HEK293T (cell line): ENCODE results near the gene KMT2A.
"Not testable (repeated sequence)": the region's sequence is repeated elsewhere in the genome, so short reads cannot be mapped to it uniquely, and the experiment has no call there.

ENCODE experiments used
- CTCF ChIA-PET: fragments of 350-600 bp; formaldehyde crosslinking; extraction: SDS; loops from one replicate; lab custom pipeline; 2021; ENCODE audit warnings: antibody characterized with exemption, inconsistent platforms; lab: Yijun Ruan, JAX
- POLR2A ChIA-PET: fragments of 350-600 bp; formaldehyde crosslinking; extraction: SDS; loops from one replicate; lab custom pipeline; 2020; ENCODE audit warnings: antibody characterized with exemption, inconsistent platforms; lab: Yijun Ruan, JAX
- DNase-seq: peaks from one replicate; pipeline ENCODE4 v3.0.0; 2012; ENCODE audit warnings: mixed read lengths; ENCODE audit errors: extremely low spot score
- ARNT ChIP-seq: fragments of 450-650 bp; IDR thresholded peaks from 2 replicates; pipeline ENCODE4 v1.6.1; 2017; ENCODE audit warnings: mild to moderate bottlenecking
- BHLHE40 ChIP-seq: fragments of 450-650 bp; IDR thresholded peaks from 2 replicates; pipeline ENCODE4 v1.6.1; 2016; ENCODE audit warnings: mild to moderate bottlenecking, moderate library complexity, borderline replicate concordance
- CTBP1 ChIP-seq: fragments of 450-650 bp; IDR thresholded peaks from 2 replicates; pipeline ENCODE4 v1.6.1; 2016; ENCODE audit warnings: borderline replicate concordance
- ELF4 ChIP-seq: fragments of 450-650 bp; IDR thresholded peaks from 2 replicates; pipeline ENCODE4 v1.6.1; 2017; ENCODE audit warnings: antibody characterized with exemption
- FOXA1 ChIP-seq: fragments of 450-650 bp; IDR thresholded peaks from 2 replicates; pipeline ENCODE4 v1.6.1; 2016; ENCODE audit warnings: mild to moderate bottlenecking
- FOXK2 ChIP-seq: fragments of 450-650 bp; IDR thresholded peaks from 2 replicates; pipeline ENCODE4 v1.6.1; 2016; ENCODE audit warnings: mild to moderate bottlenecking
- FOXM1 ChIP-seq: fragments of 450-650 bp; IDR thresholded peaks from 2 replicates; pipeline ENCODE4 v1.6.1; 2017; ENCODE audit warnings: mild to moderate bottlenecking, borderline replicate concordance
- HDGF ChIP-seq: fragments of 450-650 bp; IDR thresholded peaks from 2 replicates; pipeline ENCODE4 v1.6.1; 2017; ENCODE audit warnings: antibody characterized with exemption, borderline replicate concordance
- L3MBTL2 ChIP-seq: fragments of 450-650 bp; conservative IDR thresholded peaks from 2 replicates; pipeline ENCODE4 v1.6.1; 2016; ENCODE audit warnings: mild to moderate bottlenecking
- LEF1 ChIP-seq: fragments of 450-650 bp; IDR thresholded peaks from 2 replicates; pipeline ENCODE4 v1.6.1; 2017; ENCODE audit warnings: mild to moderate bottlenecking, borderline replicate concordance
- NFRKB ChIP-seq: fragments of 450-650 bp; IDR thresholded peaks from 2 replicates; pipeline ENCODE4 v1.6.1; 2016; ENCODE audit warnings: mild to moderate bottlenecking, moderate library complexity
- SP1 ChIP-seq: fragments of 450-650 bp; IDR thresholded peaks from 2 replicates; pipeline ENCODE4 v1.6.1; 2017
- SUZ12 ChIP-seq: fragments of 450-650 bp; IDR thresholded peaks from 2 replicates; pipeline ENCODE4 v1.6.1; 2016; ENCODE audit warnings: mild to moderate bottlenecking
- TARDBP ChIP-seq: fragments of 450-650 bp; IDR thresholded peaks from 2 replicates; pipeline ENCODE4 v1.6.1; 2016
- ZNF384 ChIP-seq: fragments of 450-650 bp; IDR thresholded peaks from 2 replicates; pipeline ENCODE4 v1.6.1; 2016
- TF ChIP-seq, protein P1 (sequence below): fragments of 450-650 bp; IDR thresholded peaks from 2 replicates; pipeline ENCODE4 v1.6.1; 2016

KMT2A gene

DNA sequence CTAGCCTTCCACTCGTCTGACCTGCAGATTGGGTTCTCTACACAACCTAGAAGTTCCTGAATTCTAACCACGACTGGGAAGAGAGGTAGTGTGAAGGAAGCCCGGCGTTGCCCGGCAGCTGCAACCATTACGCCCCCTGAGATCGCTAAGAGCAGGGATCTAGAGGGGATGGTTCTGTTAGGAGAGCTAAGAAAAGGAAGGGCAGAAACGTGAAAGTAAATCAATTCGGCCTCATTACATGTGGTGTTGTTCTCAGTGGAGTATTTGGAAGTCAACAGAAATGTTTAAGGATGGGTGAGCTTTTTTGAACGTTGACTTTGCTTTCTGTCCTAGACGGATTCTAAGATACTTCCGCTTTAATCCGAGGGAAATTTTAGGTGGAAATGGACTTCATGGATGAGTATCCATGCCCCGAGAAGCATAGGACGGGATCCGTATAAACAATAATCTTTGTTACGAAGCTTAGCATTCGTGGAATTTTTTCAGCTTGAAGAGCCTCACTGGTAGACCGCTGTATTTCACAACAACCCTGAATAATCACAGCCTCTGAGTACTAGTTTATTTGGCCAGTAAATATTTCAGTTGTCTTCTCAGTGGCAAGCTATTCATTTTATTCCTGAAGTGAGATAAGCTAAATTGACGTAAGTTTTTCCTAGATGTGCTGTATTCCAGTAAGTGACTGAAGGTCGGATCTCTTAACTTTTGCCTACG lies 34.3 kb upstream of the KMT2A start:
- CTCF ChIA-PET, result no interaction called here
- TF ChIP-seq FOXA1 (no peak), TARDBP (no peak), BHLHE40 (no peak), HDGF (no peak), ARNT (no peak), SP1 (no peak), FOXM1 (no peak), CTBP1 (no peak), L3MBTL2 (no peak), NFRKB (no peak), FOXK2 (no peak)
- TF ChIP-seq, protein P1, sequence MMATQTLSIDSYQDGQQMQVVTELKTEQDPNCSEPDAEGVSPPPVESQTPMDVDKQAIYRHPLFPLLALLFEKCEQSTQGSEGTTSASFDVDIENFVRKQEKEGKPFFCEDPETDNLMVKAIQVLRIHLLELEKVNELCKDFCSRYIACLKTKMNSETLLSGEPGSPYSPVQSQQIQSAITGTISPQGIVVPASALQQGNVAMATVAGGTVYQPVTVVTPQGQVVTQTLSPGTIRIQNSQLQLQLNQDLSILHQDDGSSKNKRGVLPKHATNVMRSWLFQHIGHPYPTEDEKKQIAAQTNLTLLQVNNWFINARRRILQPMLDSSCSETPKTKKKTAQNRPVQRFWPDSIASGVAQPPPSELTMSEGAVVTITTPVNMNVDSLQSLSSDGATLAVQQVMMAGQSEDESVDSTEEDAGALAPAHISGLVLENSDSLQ, result no peak
- POLR2A ChIA-PET, result interaction anchor here (0.7 to 1.9 kb wide), 4 partner anchors 11 to 33 kb away, joined by 3 to 8 read pairs (median 6); no protein-coding TSS in a partner anchor
- no peak for DNase-seq

DNA sequence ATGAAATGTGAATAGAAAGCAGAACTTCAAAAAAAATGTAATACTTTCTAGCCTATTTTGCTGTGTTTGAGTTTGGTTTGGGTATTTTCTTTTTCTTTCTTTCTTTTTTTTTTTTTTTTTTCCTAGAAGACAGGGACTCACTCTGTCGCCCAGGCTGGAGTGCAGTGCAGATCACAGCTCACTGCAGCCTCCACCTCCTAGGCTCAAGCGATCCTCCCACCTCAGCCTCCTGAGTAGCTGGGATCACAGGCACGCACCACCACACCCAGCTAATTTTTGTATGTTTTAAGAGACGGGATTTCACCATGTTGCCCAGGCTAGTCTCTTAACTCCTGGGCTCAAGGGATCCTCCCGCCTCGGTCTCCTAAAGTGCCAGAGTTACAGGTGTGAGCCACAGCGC lies 33.7 kb upstream of the KMT2A start:
- CTCF ChIA-PET, DNase-seq: not testable (repeated sequence)
- POLR2A ChIA-PET, result interaction anchor here (0.7 to 1.9 kb wide), 4 partner anchors 10 to 33 kb away, joined by 3 to 8 read pairs (median 6); no protein-coding TSS in a partner anchor

DNA sequence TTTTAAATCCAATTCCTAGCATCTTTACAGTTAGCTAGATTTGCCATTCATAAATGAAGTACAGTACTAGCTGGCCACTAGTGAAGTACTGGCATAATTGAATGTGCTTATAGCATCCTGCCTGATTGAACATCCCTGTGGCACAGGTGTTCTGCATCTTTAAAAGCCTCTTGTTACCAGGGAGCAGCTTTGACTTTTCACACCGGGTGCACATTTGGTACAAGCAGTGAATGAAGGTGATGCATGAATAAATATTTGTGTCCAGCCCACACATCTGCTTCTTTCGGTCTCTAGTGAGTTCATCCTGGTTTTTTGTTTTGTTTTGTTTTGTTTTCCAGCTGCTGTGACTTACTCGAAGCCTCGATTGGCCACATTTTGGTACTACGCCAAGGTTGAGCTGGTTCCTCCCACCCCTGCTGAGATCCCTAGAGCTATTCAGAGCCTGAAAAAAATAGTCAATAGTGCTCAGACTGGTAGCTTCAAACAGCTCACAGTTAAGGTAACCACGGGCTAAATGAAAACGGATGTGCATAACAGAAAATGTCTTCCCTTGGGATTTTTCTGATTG lies 29.6 kb upstream of the KMT2A start:
- TF ChIP-seq, protein P1, result no peak
- TF ChIP-seq ELF4 (no peak), CTBP1 (no peak), FOXM1 (no peak), SUZ12 (no peak), L3MBTL2 (no peak), FOXK2 (no peak), TARDBP (no peak), SP1 (no peak), LEF1 (no peak), ZNF384 (no peak), ARNT (no peak), FOXA1 (no peak), BHLHE40 (no peak)
- ChIA-PET POLR2A (no interaction called here), CTCF (no interaction called here)
- no peak for DNase-seq

DNA sequence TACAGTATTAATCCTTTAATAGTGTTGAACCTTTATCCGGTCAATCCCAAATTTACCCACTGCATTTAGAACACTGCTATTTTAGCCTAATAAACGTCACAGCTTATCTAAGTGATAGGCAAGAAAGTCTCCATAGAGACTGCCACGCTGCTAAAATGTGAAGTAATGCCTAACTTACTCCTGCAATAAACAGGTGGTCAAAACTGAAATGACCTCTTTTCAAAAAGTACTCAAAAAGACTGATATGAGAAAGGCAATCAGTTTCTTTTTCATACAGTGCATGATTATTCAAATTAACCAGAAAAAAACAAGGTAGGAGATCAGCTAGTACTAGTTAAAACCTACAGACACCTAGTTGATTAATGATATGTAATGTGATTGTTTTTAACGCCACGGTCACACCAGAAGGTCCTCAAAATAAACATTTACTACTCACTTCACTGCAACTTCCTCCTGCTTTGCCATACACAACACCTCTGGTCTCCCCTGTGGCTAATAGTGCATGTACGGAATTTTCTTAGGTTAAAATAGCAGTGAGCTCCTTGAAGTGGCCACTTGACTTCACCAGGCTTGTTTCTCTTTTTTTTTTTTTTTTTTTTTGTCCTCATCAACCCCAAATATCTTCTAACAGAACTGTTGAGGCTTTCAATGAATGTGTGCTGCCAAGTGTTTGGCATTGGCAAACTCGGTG lies 26.1 kb upstream of the KMT2A start:
- TF ChIP-seq SUZ12 (no peak), HDGF (no peak), ARNT (no peak)

DNA sequence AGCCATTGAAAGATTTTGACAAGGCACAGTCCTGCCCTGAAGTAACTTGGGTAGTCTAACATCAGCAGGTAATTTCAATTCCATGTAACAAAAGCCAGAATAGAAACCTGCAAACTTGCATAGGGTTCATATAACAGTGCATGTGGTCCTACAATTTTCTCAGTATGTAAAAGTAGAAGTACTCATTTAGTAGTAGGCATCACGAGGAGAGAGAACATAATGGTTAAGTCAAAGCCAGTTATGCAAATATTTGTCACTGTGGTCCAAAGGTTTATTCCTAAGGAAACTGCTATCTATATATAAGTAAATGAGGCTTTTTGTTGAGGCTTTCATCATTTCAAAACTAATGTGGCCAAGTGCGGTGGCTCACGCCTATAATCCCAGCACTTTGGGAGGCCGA lies 24.8 kb upstream of the KMT2A start:
- CTCF ChIA-PET, result no interaction called here
- POLR2A ChIA-PET, result no interaction called here
- TF ChIP-seq TARDBP, result no peak
- TF ChIP-seq SP1, result no peak
- no peak for TF ChIP-seq BHLHE40
- TF ChIP-seq L3MBTL2, result no peak
- TF ChIP-seq HDGF, result no peak
- TF ChIP-seq ZNF384, result no peak
- TF ChIP-seq SUZ12, result no peak
- no peak for TF ChIP-seq FOXK2
- no peak for TF ChIP-seq NFRKB
- TF ChIP-seq FOXA1, result no peak
- no peak for DNase-seq

More for the DNA sequence above, 26.1 kb upstream of the KMT2A start:
- ChIA-PET CTCF (no interaction called here), POLR2A (interaction anchor here (1.2 kb wide), 1 partner anchor 25 kb away, joined by 4 read pairs; no protein-coding TSS in a partner anchor)
- no peak for DNase-seq

DNA sequence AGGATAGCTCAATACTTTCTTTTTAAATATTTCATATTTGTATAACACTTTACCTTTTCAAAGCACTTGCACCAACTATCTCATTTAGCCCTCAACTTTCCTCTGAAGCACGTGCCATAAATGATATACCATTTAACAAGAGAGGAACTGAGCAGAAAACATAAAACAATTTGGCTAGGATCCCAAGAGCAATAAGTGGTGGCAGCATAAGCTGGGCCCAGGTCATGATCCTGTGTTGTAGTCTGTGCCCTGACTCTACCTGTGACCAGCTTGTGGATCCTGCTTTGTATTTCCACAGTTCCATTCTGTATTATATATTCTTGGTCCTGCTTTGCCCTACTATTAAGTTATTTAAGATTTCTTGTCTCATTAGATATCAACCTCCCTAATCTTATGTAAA lies 23.4 kb upstream of the KMT2A start:
- ChIA-PET POLR2A (interaction anchor here (0.8 to 1.2 kb wide), 2 partner anchors 11 to 23 kb away, joined by 6 read pairs; partner anchors contain the start of gene ATP5MG), CTCF (no interaction called here)
- TF ChIP-seq L3MBTL2 (no peak), BHLHE40 (no peak), LEF1 (no peak), FOXM1 (no peak), NFRKB (no peak), CTBP1 (no peak), FOXA1 (no peak), FOXK2 (no peak), ARNT (no peak), SP1 (no peak), ELF4 (no peak), ZNF384 (no peak), HDGF (no peak), TARDBP (no peak), SUZ12 (no peak)
- TF ChIP-seq, protein P1, result no peak
- DNase-seq, result no peak
